D721Med (cell line): ENCODE data around the gene MKX.

Experiments used
- DNase-seq: peaks from one replicate; pipeline ENCODE4 v3.0.0; 2011; ENCODE audit warnings: low spot score; ENCODE audit not compliant: insufficient read length
- FAIRE-seq: peaks from 2 replicates; lab custom pipeline; 2011; peaks lifted over from hg19 to GRCh38; lab: Jason Lieb, UNC
- CTCF ChIP-seq: IDR thresholded peaks from 2 replicates; pipeline ENCODE4 v1.5.1; 2012; ENCODE audit warnings: mild to moderate bottlenecking, control low read depth; ENCODE audit not compliant: insufficient read depth; ENCODE audit errors: missing control alignments

MKX gene

DNA sequence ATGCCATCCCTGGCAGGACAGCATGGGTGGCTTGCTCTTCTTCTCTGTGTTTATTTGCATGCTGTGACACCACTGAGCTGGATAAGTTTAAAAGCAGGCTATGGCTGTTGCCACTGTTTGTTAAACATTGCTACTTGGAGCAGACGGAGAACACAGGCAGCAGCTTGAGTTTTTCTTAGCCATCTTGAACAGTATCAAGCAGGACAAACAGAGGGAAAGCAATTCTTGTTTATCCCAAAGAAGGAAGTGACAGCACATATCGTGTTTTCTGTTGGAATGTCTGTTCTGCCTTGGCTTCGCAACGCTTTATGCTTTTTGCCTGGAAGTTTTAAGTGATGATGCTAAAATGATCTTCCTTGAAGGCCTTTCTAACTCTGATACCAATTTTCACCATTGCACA lies 73.8 kb downstream of the MKX start:
- DNase-seq (no peak), FAIRE-seq (no peak)
- no peak for TF ChIP-seq CTCF

GRCh38 chr10:27664461-27664860 lies 81.2 kb downstream of the MKX start:
- DNase-seq (no peak), FAIRE-seq (no peak)
- TF ChIP-seq CTCF, result no peak

GRCh38 chr10:27663621-27664020 lies 82.0 kb downstream of the MKX start:
- no peak for TF ChIP-seq CTCF
- no peak for FAIRE-seq
- DNase-seq, result no peak

DNA sequence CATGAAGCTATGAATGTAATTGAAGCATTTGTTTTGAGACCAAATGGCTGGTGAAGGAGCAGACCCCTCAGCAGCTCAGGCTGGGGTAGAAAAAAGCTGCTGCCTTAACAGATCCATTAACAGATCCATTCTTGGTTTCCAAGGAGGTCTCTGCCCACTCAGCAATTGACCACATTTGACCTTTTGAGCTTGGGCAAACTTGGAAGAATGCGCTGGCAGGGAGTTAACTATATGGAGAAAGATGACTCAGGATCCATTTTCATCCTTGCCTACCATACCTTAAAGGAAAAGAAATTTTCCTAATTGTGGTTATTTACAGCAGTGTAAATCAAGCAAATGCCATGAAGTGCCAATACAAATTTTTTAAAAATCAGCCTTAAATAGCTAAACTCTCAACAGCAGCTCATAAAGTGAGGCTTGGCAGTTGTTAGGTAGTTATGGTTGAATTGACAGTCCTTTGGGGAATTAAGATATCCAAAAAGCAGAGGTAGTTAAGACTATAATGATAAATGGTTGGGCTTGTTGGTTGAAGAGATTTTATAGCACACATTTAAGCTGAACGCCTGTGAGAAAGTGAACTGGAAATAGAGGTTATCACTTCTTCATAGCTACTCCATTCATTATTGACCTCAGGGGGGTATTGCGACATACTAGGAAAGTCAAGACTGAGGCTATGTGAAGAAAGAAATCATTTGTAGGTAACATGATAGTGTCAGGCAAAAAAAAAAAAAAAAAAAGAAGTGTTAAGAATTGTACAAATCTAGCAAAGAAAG lies 83.9 kb downstream of the MKX start:
- no peak for TF ChIP-seq CTCF
- FAIRE-seq, result no peak
- DNase-seq, result no peak

DNA sequence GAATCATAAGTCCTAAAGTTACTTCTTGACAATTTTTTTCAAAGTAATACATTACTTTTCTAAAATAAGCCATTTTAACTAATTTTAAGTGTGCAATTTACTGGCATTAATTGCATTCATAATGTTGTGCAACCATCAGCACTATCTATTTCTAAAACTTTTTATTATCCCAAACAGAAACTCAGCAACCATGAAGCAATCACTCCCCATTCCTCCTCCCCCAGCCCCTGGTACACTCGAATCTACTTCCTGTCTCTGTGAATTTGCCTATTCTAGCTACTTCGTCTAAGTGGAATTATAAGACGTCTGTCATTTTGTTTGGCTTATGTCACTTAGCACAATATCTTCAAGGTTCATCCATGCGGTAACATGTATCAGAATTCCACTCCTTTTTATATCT lies 84.9 kb downstream of the MKX start:
- no peak for TF ChIP-seq CTCF
- DNase-seq, result no peak
- no peak for FAIRE-seq

DNA sequence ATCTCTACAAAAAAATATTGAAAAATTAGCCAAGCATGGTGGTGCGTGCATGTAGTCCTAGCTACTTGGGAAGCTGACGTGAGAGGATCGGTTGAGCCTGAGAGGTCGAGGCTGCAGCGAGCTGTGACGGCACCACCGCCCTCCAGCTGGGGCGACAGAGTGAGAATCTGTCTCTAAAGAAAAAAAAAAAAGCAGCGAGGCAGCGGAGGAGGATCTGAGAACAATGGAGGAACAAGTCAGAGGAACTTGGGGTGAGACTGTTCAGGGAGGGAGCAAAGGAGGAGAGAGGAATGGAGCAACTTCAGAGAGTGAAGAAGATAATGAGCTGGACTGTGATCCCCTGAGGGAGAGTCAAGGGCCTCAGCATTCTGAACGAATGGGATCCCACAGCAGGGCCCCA lies 85.4 kb downstream of the MKX start:
- DNase-seq (no peak), FAIRE-seq (no peak)
- no peak for TF ChIP-seq CTCF

DNA sequence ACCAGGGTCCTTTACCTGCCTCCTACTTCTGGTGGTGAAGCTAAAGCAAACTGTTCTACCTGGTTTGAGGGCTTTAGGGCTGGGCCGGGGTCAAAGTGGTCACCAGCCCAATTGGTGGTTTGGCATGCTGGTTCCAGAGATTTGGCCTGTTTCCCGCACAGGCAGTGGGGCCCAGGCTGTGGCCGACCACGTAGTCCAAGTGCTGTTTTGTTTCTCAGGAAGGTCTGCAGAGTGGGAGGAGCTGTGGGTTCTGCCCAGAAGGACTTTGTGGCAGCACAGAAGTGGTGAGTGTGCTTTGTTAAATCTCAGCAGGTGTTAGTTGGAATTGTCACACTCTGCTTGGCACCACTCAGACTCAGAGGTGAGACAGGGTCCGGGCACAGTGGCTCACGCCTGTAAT lies 85.8 kb downstream of the MKX start:
- FAIRE-seq (no peak), DNase-seq (no peak)
- TF ChIP-seq CTCF, result no peak
